Measurements from ENCODE around the gene XYLT1.
A peak's percentile ranks its signal among the peaks of the same experiment; 100 is the strongest.

The XYLT1 gene

GRCh38 chr16:17160920-17161431 is 309.8 kb downstream of the XYLT1 start:
- no peak for DNase-seq

- DNase-seq = no peak
Observed at GRCh38 chr16:17160285-17160853, 310.4 kb downstream of the XYLT1 start.

- DNase-seq = no peak
Observed at GRCh38 chr16:17159617-17160016, 311.1 kb downstream of the XYLT1 start.

GRCh38 chr16:17155936-17156335 is 314.8 kb downstream of the XYLT1 start:
- DNase-seq = no peak

- no peak for DNase-seq
Observed at GRCh38 chr16:17155485-17155884, 315.3 kb downstream of the XYLT1 start.

- DNase-seq = no peak
Observed at GRCh38 chr16:17154981-17155380, 315.8 kb downstream of the XYLT1 start.

GRCh38 chr16:17152311-17152710 is 318.4 kb downstream of the XYLT1 start:
- DNase-seq = no peak

GRCh38 chr16:17151335-17151734 is 319.4 kb downstream of the XYLT1 start:
- no peak for DNase-seq

GRCh38 chr16:17149904-17150483 is 320.8 kb downstream of the XYLT1 start:
- DNase-seq = peak; percentile 4

- DNase-seq = no peak
Observed at GRCh38 chr16:17147942-17148341, 322.8 kb downstream of the XYLT1 start.

GRCh38 chr16:17145029-17145428 is 325.7 kb downstream of the XYLT1 start:
- DNase-seq = no peak

- no peak for DNase-seq
Observed at GRCh38 chr16:17144431-17144830, 326.3 kb downstream of the XYLT1 start.

- no peak for DNase-seq
Observed at GRCh38 chr16:17143546-17144419, 327.0 kb downstream of the XYLT1 start.

GRCh38 chr16:17138801-17139200 is 332.0 kb downstream of the XYLT1 start:
- no peak for DNase-seq

GRCh38 chr16:17135439-17135838 is 335.3 kb downstream of the XYLT1 start:
- DNase-seq = no peak

- no peak for DNase-seq
Observed at GRCh38 chr16:17134586-17134985, 336.2 kb downstream of the XYLT1 start.

GRCh38 chr16:17133851-17134250 is 336.9 kb downstream of the XYLT1 start:
- DNase-seq = no peak

- no peak for DNase-seq
Observed at GRCh38 chr16:17131351-17131750, 339.4 kb downstream of the XYLT1 start.

- no peak for DNase-seq
Observed at GRCh38 chr16:17130733-17131132, 340.0 kb downstream of the XYLT1 start.

- no peak for DNase-seq
Observed at GRCh38 chr16:17129971-17130370, 340.8 kb downstream of the XYLT1 start.

- DNase-seq = no peak
Observed at GRCh38 chr16:17128791-17129190, 342.0 kb downstream of the XYLT1 start.

GRCh38 chr16:17126156-17126555 is 344.6 kb downstream of the XYLT1 start:
- DNase-seq = no peak

GRCh38 chr16:17125671-17126070 is 345.1 kb downstream of the XYLT1 start:
- no peak for DNase-seq
